H9 (cell line): ENCODE measurements around the gene SCD5. TPM values are rescaled to one million over a fixed set of nuclear protein-coding genes. Genes with fewer than 3 reads are reported as not detected.

Experiments
- DNase-seq: peaks from one replicate; pipeline ENCODE4 v3.0.0-alpha.2; 2017
- H2AFZ ChIP-seq: one replicate; pipeline ENCODE4 v1.6.1; 2013; ENCODE audit warnings: mild to moderate bottlenecking, low read length, control low read depth, moderate library complexity
- H2AK5ac ChIP-seq: 2 replicates; pipeline ENCODE4 v1.6.1; 2013; ENCODE audit warnings: low read length, control low read depth, mixed read lengths; ENCODE audit not compliant: insufficient read length
- H2BK120ac ChIP-seq: one replicate; pipeline ENCODE4 v1.6.1; 2013; ENCODE audit warnings: low read depth, mild to moderate bottlenecking, low read length, control low read depth, inconsistent platforms; ENCODE audit not compliant: poor library complexity, severe bottlenecking
- H2BK12ac ChIP-seq: 2 replicates; pipeline ENCODE4 v1.6.1; 2013; ENCODE audit warnings: low read length, control low read depth, mixed read lengths, low read depth; ENCODE audit not compliant: insufficient read length
- H2BK15ac ChIP-seq: 2 replicates; pipeline ENCODE4 v1.6.1; 2013; ENCODE audit warnings: low read depth, low read length, control low read depth
- H2BK20ac ChIP-seq: one replicate; pipeline ENCODE4 v1.6.1; 2013; ENCODE audit warnings: low read depth, mild to moderate bottlenecking, low read length, control low read depth, inconsistent platforms; ENCODE audit not compliant: poor library complexity, severe bottlenecking
- H2BK5ac ChIP-seq: 2 replicates; pipeline ENCODE4 v1.6.1; 2013; ENCODE audit warnings: low read length, control low read depth, mixed read lengths; ENCODE audit not compliant: insufficient read length
- H3K14ac ChIP-seq: 2 replicates; pipeline ENCODE4 v1.6.1; 2013; ENCODE audit warnings: low read length, control low read depth; ENCODE audit not compliant: insufficient read depth
- H3K18ac ChIP-seq: 2 replicates; pipeline ENCODE4 v1.6.1; 2013; ENCODE audit warnings: low read depth, mild to moderate bottlenecking, mixed read lengths, low read length, control low read depth; ENCODE audit not compliant: insufficient read length
- H3K23ac ChIP-seq: 2 replicates; pipeline ENCODE4 v1.6.1; 2013; ENCODE audit warnings: low read length, control low read depth, mixed read lengths, low read depth; ENCODE audit not compliant: insufficient read length
- H3K23me2 ChIP-seq: 2 replicates; pipeline ENCODE4 v1.6.1; 2013; ENCODE audit warnings: low read depth, mild to moderate bottlenecking, mixed read lengths, low read length, control low read depth; ENCODE audit not compliant: insufficient read length, poor library complexity, severe bottlenecking
- H3K27ac ChIP-seq: 2 replicates; pipeline ENCODE4 v1.5.1; 2013; ENCODE audit warnings: low read length, control low read depth, mixed read lengths, low read depth; ENCODE audit not compliant: insufficient read length
- H3K27me3 ChIP-seq: 2 replicates; pipeline ENCODE4 v1.6.1; 2013; ENCODE audit warnings: low read length, control low read depth, inconsistent platforms; ENCODE audit not compliant: insufficient read depth
- H3K4ac ChIP-seq: 2 replicates; pipeline ENCODE4 v1.6.1; 2013; ENCODE audit warnings: low read depth, mild to moderate bottlenecking, control low read depth, inconsistent platforms, low read length, moderate library complexity
- H3K4me1 ChIP-seq: 2 replicates; pipeline ENCODE4 v1.6.1; 2013; ENCODE audit warnings: low read length, control low read depth, inconsistent platforms; ENCODE audit not compliant: insufficient read depth
- H3K4me2 ChIP-seq: 2 replicates; pipeline ENCODE4 v1.6.1; 2013; ENCODE audit warnings: low read length, control low read depth, mixed read lengths; ENCODE audit not compliant: insufficient read length, insufficient read depth
- H3K56ac ChIP-seq: 2 replicates; pipeline ENCODE4 v1.6.1; 2013; ENCODE audit warnings: low read depth, mild to moderate bottlenecking, mixed read lengths, low read length, control low read depth; ENCODE audit not compliant: insufficient read length
- H3K79me1 ChIP-seq: 2 replicates; pipeline ENCODE4 v1.6.1; 2013; ENCODE audit warnings: low read depth, mild to moderate bottlenecking, moderate library complexity, low read length, control low read depth, inconsistent platforms; ENCODE audit not compliant: insufficient read depth, poor library complexity, severe bottlenecking
- H3K79me2 ChIP-seq: 2 replicates; pipeline ENCODE4 v1.6.1; 2013; ENCODE audit warnings: low read length, control low read depth, inconsistent platforms; ENCODE audit not compliant: insufficient read depth
- H3K9ac ChIP-seq: 2 replicates; pipeline ENCODE4 v1.6.1; 2013; ENCODE audit warnings: low read length, control low read depth, mixed read lengths; ENCODE audit not compliant: insufficient read length; ENCODE audit errors: extremely low read depth
- H3K9me3 ChIP-seq: one replicate; pipeline ENCODE4 v1.6.1; 2013; ENCODE audit warnings: low read depth, low read length, inconsistent platforms; ENCODE audit not compliant: control insufficient read depth
- H3T11ph ChIP-seq: one replicate; pipeline ENCODE4 v1.6.1; 2013; ENCODE audit warnings: mild to moderate bottlenecking, low read length, control low read depth, inconsistent platforms
- H4K20me1 ChIP-seq: one replicate; pipeline ENCODE4 v1.6.1; 2013; ENCODE audit not compliant: control insufficient read depth, insufficient read length, insufficient read depth
- H4K5ac ChIP-seq: 2 replicates; pipeline ENCODE4 v1.6.1; 2013; ENCODE audit warnings: low read depth, mild to moderate bottlenecking, mixed read lengths, low read length, control low read depth; ENCODE audit not compliant: insufficient read length
- H4K8ac ChIP-seq: replicated peaks from 2 replicates; pipeline ENCODE4 v1.6.1; 2013; ENCODE audit warnings: low read length, control low read depth, mixed read lengths, low read depth; ENCODE audit not compliant: insufficient read length
- H4K91ac ChIP-seq: 2 replicates; pipeline ENCODE4 v1.6.1; 2013; ENCODE audit warnings: low read depth, mild to moderate bottlenecking, moderate library complexity, mixed read lengths, low read length, control low read depth; ENCODE audit not compliant: insufficient read length
- H3K27ac Mint-ChIP-seq, 3 experiments: 2 replicates in 2 of 3; 3 replicates in 1 of 3; pipeline ENCODE4 v1.8.0; 2020 to 2021; ENCODE audit warnings: mixed read lengths in 3 of 3, mild to moderate bottlenecking in 1 of 3, moderate library complexity in 1 of 3
- H3K27me3 Mint-ChIP-seq: 2 replicates; pipeline ENCODE4 v1.8.0; 2021; ENCODE audit warnings: low read depth, mild to moderate bottlenecking, moderate library complexity, mixed read lengths
- H3K36me3 Mint-ChIP-seq, 3 experiments: 2 replicates in 2 of 3; 3 replicates in 1 of 3; pipeline ENCODE4 v1.8.0; 2020 to 2021; ENCODE audit warnings: low read depth in 3 of 3, mixed read lengths in 3 of 3; ENCODE audit not compliant: insufficient read depth in 1 of 3
- H3K4me1 Mint-ChIP-seq, 2 experiments: 2 replicates each; pipeline ENCODE4 v1.8.0; 2020; ENCODE audit warnings: mixed read lengths in 2 of 2
- H3K4me3 Mint-ChIP-seq, 2 experiments: 2 replicates in 1 of 2; 3 replicates in 1 of 2; pipeline ENCODE4 v1.8.0; 2020 to 2021; ENCODE audit warnings: mild to moderate bottlenecking in 2 of 2, mixed read lengths in 2 of 2, moderate library complexity in 1 of 2
- H3K9me3 Mint-ChIP-seq, 2 experiments: 2 replicates in 1 of 2; 3 replicates in 1 of 2; pipeline ENCODE4 v1.8.0; 2020; ENCODE audit warnings: mild to moderate bottlenecking in 2 of 2, mixed read lengths in 2 of 2, moderate library complexity in 1 of 2
- WGBS: extraction: QIAGEN DNeasy Blood & Tissue Kit; methylation state at CpG from one replicate; pipeline ENCODE4 v1.1.7; 2013; ENCODE audit warnings: missing lambda C conversion rate, low lambda C conversion rate, mixed read lengths; ENCODE audit not compliant: insufficient read length; ENCODE audit errors: extremely low coverage; 5-methylcytosine and 5-hydroxymethylcytosine counted together
- total RNA-seq: library from RNA; stranded (reverse); gene quantifications from 2 replicates; pipeline ENCODE4 v1.2.1, GENCODE V29; 2021
- TF ChIP-seq, protein P1 (sequence below): fragments of 200-600 bp; sonication (generic); conservative IDR thresholded peaks from 3 replicates; pipeline ENCODE4 v1.8.0; 2021; ENCODE audit warnings: antibody characterized with exemption, mild to moderate bottlenecking

SCD5 gene
- total RNA-seq, 1 experiment from 2014 or later: 0.68 TPM

DNA sequence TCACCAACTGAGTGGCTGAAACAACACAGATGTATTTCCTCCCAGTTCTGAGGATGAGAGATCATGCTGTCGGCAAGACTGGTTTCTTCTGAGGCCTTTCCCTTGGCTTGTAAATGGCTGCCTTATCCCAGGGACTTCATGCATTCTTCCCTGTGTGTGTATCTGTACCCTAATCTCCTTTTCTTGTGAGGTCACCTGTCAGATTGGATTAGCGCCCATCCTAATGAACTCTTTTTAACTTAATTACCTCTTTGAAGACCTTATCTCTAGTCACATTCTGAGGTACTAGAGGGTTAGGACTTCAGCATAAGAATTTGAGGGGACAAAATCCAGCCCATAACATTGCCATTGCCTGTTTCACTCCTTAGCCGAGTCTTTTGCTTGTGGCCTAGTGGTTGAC, 177.3 kb downstream of the SCD5 start:
- no peak overlapping the region for H3K56ac ChIP-seq
- H2BK120ac ChIP-seq: no peak overlapping the region
- H3K23ac ChIP-seq: no peak overlapping the region
- H3T11ph ChIP-seq: no peak overlapping the region
- H3K27ac ChIP-seq: no peak overlapping the region
- no peak overlapping the region for H4K8ac ChIP-seq
- no peak overlapping the region for H3K18ac ChIP-seq
- H3K4me1 ChIP-seq: no peaks in the 10 kb centered on the region; the same call in 1 of the 2 replicates
- Mint-ChIP-seq H3K4me3 (no peak overlapping the region), H3K9me3 (no peaks in the 10 kb centered on the region), H3K36me3 (no peaks in the 10 kb centered on the region), H3K4me1 (peaks cover 3 to 8% of the 10 kb centered on the region in 2 experiments), H3K27me3 (peaks cover 6% of the 10 kb centered on the region), H3K27ac (no peak overlapping the region)
- WGBS: no CpG with 5 or more reads among the region's 3 CpGs
- H4K20me1 ChIP-seq: no peaks in the 10 kb centered on the region
- H2BK5ac ChIP-seq: no peak overlapping the region
- H4K5ac ChIP-seq: no peak overlapping the region
- H3K14ac ChIP-seq: no peak overlapping the region
- H4K91ac ChIP-seq: no peak overlapping the region
- no peaks in the 10 kb centered on the region for H3K79me1 ChIP-seq
- H3K9ac ChIP-seq: no peak overlapping the region
- no peak overlapping the region for H2AK5ac ChIP-seq
- H3K4ac ChIP-seq: no peak overlapping the region
- H3K27me3 ChIP-seq: no peaks in the 10 kb centered on the region
- H2BK15ac ChIP-seq: no peak overlapping the region
- no peak overlapping the region for H3K4me2 ChIP-seq
- H2BK12ac ChIP-seq: no peak overlapping the region
- DNase-seq: no peak
- H3K23me2 ChIP-seq: no peaks in the 10 kb centered on the region
- TF ChIP-seq, protein P1, sequence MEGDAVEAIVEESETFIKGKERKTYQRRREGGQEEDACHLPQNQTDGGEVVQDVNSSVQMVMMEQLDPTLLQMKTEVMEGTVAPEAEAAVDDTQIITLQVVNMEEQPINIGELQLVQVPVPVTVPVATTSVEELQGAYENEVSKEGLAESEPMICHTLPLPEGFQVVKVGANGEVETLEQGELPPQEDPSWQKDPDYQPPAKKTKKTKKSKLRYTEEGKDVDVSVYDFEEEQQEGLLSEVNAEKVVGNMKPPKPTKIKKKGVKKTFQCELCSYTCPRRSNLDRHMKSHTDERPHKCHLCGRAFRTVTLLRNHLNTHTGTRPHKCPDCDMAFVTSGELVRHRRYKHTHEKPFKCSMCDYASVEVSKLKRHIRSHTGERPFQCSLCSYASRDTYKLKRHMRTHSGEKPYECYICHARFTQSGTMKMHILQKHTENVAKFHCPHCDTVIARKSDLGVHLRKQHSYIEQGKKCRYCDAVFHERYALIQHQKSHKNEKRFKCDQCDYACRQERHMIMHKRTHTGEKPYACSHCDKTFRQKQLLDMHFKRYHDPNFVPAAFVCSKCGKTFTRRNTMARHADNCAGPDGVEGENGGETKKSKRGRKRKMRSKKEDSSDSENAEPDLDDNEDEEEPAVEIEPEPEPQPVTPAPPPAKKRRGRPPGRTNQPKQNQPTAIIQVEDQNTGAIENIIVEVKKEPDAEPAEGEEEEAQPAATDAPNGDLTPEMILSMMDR: no peak
- no peak overlapping the region for H2BK20ac ChIP-seq
- no peak overlapping the region for H2AFZ ChIP-seq
- H3K9me3 ChIP-seq: no peaks in the 10 kb centered on the region
- no peaks in the 10 kb centered on the region for H3K79me2 ChIP-seq
